HG02610 (cell line): ENCODE data around the gene HSPH1.
"Not testable (repeated sequence)": the region's sequence is repeated elsewhere in the genome, so short reads cannot be mapped to it uniquely, and the experiment has no call there.

Experiments used
- ATAC-seq: cut with Tn5 transposase; IDR thresholded peaks from one replicate; pipeline ENCODE4 v1.9.1; 2021; ENCODE audit warnings: mild to moderate bottlenecking, moderate library complexity; ENCODE audit not compliant: unreplicated experiment

The HSPH1 gene

GRCh38 chr13:31100721-31101120 is 61.0 kb downstream of the HSPH1 start:
- no peak for ATAC-seq

- not testable (repeated sequence) for ATAC-seq
Observed at GRCh38 chr13:31097911-31098434, 63.7 kb downstream of the HSPH1 start.

GRCh38 chr13:31096654-31097302 is 64.9 kb downstream of the HSPH1 start:
- ATAC-seq, result no peak

GRCh38 chr13:31094331-31095015 is 67.2 kb downstream of the HSPH1 start:
- no peak for ATAC-seq

- ATAC-seq, result no peak
Observed at GRCh38 chr13:31093145-31093885, 68.4 kb downstream of the HSPH1 start.

GRCh38 chr13:31092646-31093045 is 69.1 kb downstream of the HSPH1 start:
- ATAC-seq, result no peak

- ATAC-seq, result no peak
Observed at GRCh38 chr13:31090961-31091624, 70.6 kb downstream of the HSPH1 start.

GRCh38 chr13:31090096-31090495 is 71.6 kb downstream of the HSPH1 start:
- no peak for ATAC-seq

- ATAC-seq, result no peak
Observed at GRCh38 chr13:31089649-31090048, 72.1 kb downstream of the HSPH1 start.

GRCh38 chr13:31088826-31089420 is 72.8 kb downstream of the HSPH1 start:
- no peak for ATAC-seq
